Measurements from ENCODE around the gene OSBPL2.

The OSBPL2 gene

GRCh38 chr20:62291251-62292066 lies 53.1 kb downstream of the OSBPL2 start:
- Histone ChIP-seq H3K9ac (ENCODE audit: low read depth, low read length) (no peak overlapping the region), H3K4me1 (ENCODE audit: control insufficient read depth, insufficient read depth, low read length) (no peaks in the 10 kb centered on the region), H3K4me2 (ENCODE audit: low read length) (no peak overlapping the region), H3K36me3 (ENCODE audit: insufficient read depth, low read length) (peaks cover 26% of the 10 kb centered on the region), H3K9me3 (replicated peaks; ENCODE audit: low read length) (no peaks in the 10 kb centered on the region), H3K27me3 (ENCODE audit: control insufficient read depth, insufficient read depth, low read length) (no peaks in the 10 kb centered on the region), H3K4me3 (ENCODE audit: low read length) (no peak overlapping the region)

- peaks cover 22% of the 10 kb centered on the region for H3K36me3 ChIP-seq (ENCODE audit: insufficient read depth, low read length)
Observed at GRCh38 chr20:62292108-62292507, 53.8 kb downstream of the OSBPL2 start.

GRCh38 chr20:62293111-62293784 lies 54.9 kb downstream of the OSBPL2 start:
- Histone ChIP-seq H3K36me3 (ENCODE audit: insufficient read depth, low read length) (peaks cover 22% of the 10 kb centered on the region), H3K4me3 (ENCODE audit: low read length) (no peak overlapping the region), H3K9me3 (replicated peaks; ENCODE audit: low read length) (no peaks in the 10 kb centered on the region), H3K27me3 (ENCODE audit: control insufficient read depth, insufficient read depth, low read length) (no peaks in the 10 kb centered on the region), H3K4me2 (ENCODE audit: low read length) (no peak overlapping the region), H3K9ac (ENCODE audit: low read depth, low read length) (no peak overlapping the region), H3K4me1 (ENCODE audit: control insufficient read depth, insufficient read depth, low read length) (no peaks in the 10 kb centered on the region)

More at GRCh38 chr20:62292108-62292507, 53.8 kb downstream of the OSBPL2 start:
- Histone ChIP-seq H3K27me3 (ENCODE audit: control insufficient read depth, insufficient read depth, low read length) (no peaks in the 10 kb centered on the region), H3K4me2 (ENCODE audit: low read length) (no peak overlapping the region), H3K4me3 (ENCODE audit: low read length) (no peak overlapping the region), H3K9me3 (replicated peaks; ENCODE audit: low read length) (no peaks in the 10 kb centered on the region), H3K4me1 (ENCODE audit: control insufficient read depth, insufficient read depth, low read length) (no peaks in the 10 kb centered on the region), H3K9ac (ENCODE audit: low read depth, low read length) (no peak overlapping the region)

GRCh38 chr20:62293946-62294345 lies 55.6 kb downstream of the OSBPL2 start:
- H3K4me3 ChIP-seq (ENCODE audit: low read length) = no peak overlapping the region

GRCh38 chr20:62294516-62294915 lies 56.2 kb downstream of the OSBPL2 start:
- Histone ChIP-seq H3K4me3 (ENCODE audit: low read length) (no peak overlapping the region), H3K4me1 (ENCODE audit: control insufficient read depth, insufficient read depth, low read length) (no peaks in the 10 kb centered on the region), H3K36me3 (ENCODE audit: insufficient read depth, low read length) (peaks cover 22% of the 10 kb centered on the region), H3K4me2 (ENCODE audit: low read length) (no peak overlapping the region), H3K9me3 (replicated peaks; ENCODE audit: low read length) (no peaks in the 10 kb centered on the region), H3K9ac (ENCODE audit: low read depth, low read length) (no peak overlapping the region), H3K27me3 (ENCODE audit: control insufficient read depth, insufficient read depth, low read length) (no peaks in the 10 kb centered on the region)

More at GRCh38 chr20:62293946-62294345, 55.6 kb downstream of the OSBPL2 start:
- H3K4me2 ChIP-seq (ENCODE audit: low read length) = no peak overlapping the region
- no peaks in the 10 kb centered on the region for H3K9me3 ChIP-seq (replicated peaks; ENCODE audit: low read length)
- no peaks in the 10 kb centered on the region for H3K27me3 ChIP-seq (ENCODE audit: control insufficient read depth, insufficient read depth, low read length)
- H3K4me1 ChIP-seq (ENCODE audit: control insufficient read depth, insufficient read depth, low read length) = no peaks in the 10 kb centered on the region
- H3K36me3 ChIP-seq (ENCODE audit: insufficient read depth, low read length) = peaks cover 22% of the 10 kb centered on the region
- H3K9ac ChIP-seq (ENCODE audit: low read depth, low read length) = no peak overlapping the region

GRCh38 chr20:62296724-62297448 lies 58.6 kb downstream of the OSBPL2 start:
- Histone ChIP-seq H3K4me2 (ENCODE audit: low read length) (no peak overlapping the region), H3K36me3 (ENCODE audit: insufficient read depth, low read length) (peaks cover 22% of the 10 kb centered on the region), H3K4me1 (ENCODE audit: control insufficient read depth, insufficient read depth, low read length) (no peaks in the 10 kb centered on the region), H3K27me3 (ENCODE audit: control insufficient read depth, insufficient read depth, low read length) (no peaks in the 10 kb centered on the region), H3K9ac (ENCODE audit: low read depth, low read length) (no peak overlapping the region), H3K9me3 (replicated peaks; ENCODE audit: low read length) (no peaks in the 10 kb centered on the region), H3K4me3 (ENCODE audit: low read length) (no peak overlapping the region)

- Histone ChIP-seq H3K4me2 (ENCODE audit: low read length) (no peak overlapping the region), H3K4me3 (ENCODE audit: low read length) (no peak overlapping the region), H3K9me3 (replicated peaks; ENCODE audit: low read length) (no peaks in the 10 kb centered on the region), H3K27me3 (ENCODE audit: control insufficient read depth, insufficient read depth, low read length) (no peaks in the 10 kb centered on the region), H3K9ac (ENCODE audit: low read depth, low read length) (no peak overlapping the region), H3K4me1 (ENCODE audit: control insufficient read depth, insufficient read depth, low read length) (no peaks in the 10 kb centered on the region), H3K36me3 (ENCODE audit: insufficient read depth, low read length) (peaks cover 22% of the 10 kb centered on the region)
Observed at GRCh38 chr20:62297449-62298227, 59.3 kb downstream of the OSBPL2 start.

- Histone ChIP-seq H3K9me3 (replicated peaks; ENCODE audit: low read length) (no peaks in the 10 kb centered on the region), H3K9ac (ENCODE audit: low read depth, low read length) (no peak overlapping the region), H3K4me1 (ENCODE audit: control insufficient read depth, insufficient read depth, low read length) (no peaks in the 10 kb centered on the region), H3K4me2 (ENCODE audit: low read length) (no peak overlapping the region), H3K36me3 (ENCODE audit: insufficient read depth, low read length) (peaks cover 17% of the 10 kb centered on the region), H3K27me3 (ENCODE audit: control insufficient read depth, insufficient read depth, low read length) (no peaks in the 10 kb centered on the region), H3K4me3 (ENCODE audit: low read length) (no peak overlapping the region)
Observed at GRCh38 chr20:62298577-62299249, 60.4 kb downstream of the OSBPL2 start.

GRCh38 chr20:62299666-62300236 lies 61.4 kb downstream of the OSBPL2 start:
- Histone ChIP-seq H3K27me3 (ENCODE audit: control insufficient read depth, insufficient read depth, low read length) (no peaks in the 10 kb centered on the region), H3K36me3 (ENCODE audit: insufficient read depth, low read length) (peaks cover 17% of the 10 kb centered on the region), H3K4me3 (ENCODE audit: low read length) (no peak overlapping the region), H3K9me3 (replicated peaks; ENCODE audit: low read length) (no peaks in the 10 kb centered on the region), H3K4me2 (ENCODE audit: low read length) (no peak overlapping the region), H3K9ac (ENCODE audit: low read depth, low read length) (no peak overlapping the region), H3K4me1 (ENCODE audit: control insufficient read depth, insufficient read depth, low read length) (peaks cover 8% of the 10 kb centered on the region)

- H3K36me3 ChIP-seq (ENCODE audit: insufficient read depth, low read length) = peaks cover 19% of the 10 kb centered on the region
- no peak overlapping the region for H3K9ac ChIP-seq (ENCODE audit: low read depth, low read length)
- no peaks in the 10 kb centered on the region for H3K9me3 ChIP-seq (replicated peaks; ENCODE audit: low read length)
- H3K4me1 ChIP-seq (ENCODE audit: control insufficient read depth, insufficient read depth, low read length) = peaks cover 14% of the 10 kb centered on the region
- no peaks in the 10 kb centered on the region for H3K27me3 ChIP-seq (ENCODE audit: control insufficient read depth, insufficient read depth, low read length)
- no peak overlapping the region for H3K4me3 ChIP-seq (ENCODE audit: low read length)
- no peak overlapping the region for H3K4me2 ChIP-seq (ENCODE audit: low read length)
Observed at GRCh38 chr20:62300319-62300718, 62.0 kb downstream of the OSBPL2 start.

Data from skeletal muscle satellite cell (primary cell).